Muscle layer of duodenum (tissue), 2 donors: ENCODE results near the gene PDE4B.

ENCODE experiments used
- H3K27ac ChIP-seq: one replicate; pipeline ENCODE4 v1.7.0; 2013; ENCODE audit warnings: mild to moderate bottlenecking, low read length
- H3K27me3 ChIP-seq: one replicate; pipeline ENCODE4 v1.7.0; 2013; ENCODE audit warnings: low read depth, mild to moderate bottlenecking, control low read depth, low read length
- H3K36me3 ChIP-seq, 2 donors: one replicate each; pipeline ENCODE4 v1.7.0; 2013; ENCODE audit warnings: low read length in 2 of 2, control low read depth in 1 of 2, mild to moderate bottlenecking in 1 of 2; ENCODE audit not compliant: insufficient read depth in 2 of 2, control insufficient read depth in 1 of 2
- H3K4me1 ChIP-seq, 2 donors: one replicate each; pipeline ENCODE4 v1.7.0; 2013; ENCODE audit warnings: low read length in 2 of 2, mild to moderate bottlenecking in 2 of 2, control low read depth in 1 of 2, moderate library complexity in 1 of 2; ENCODE audit not compliant: insufficient read depth in 2 of 2, control insufficient read depth in 1 of 2
- H3K4me3 ChIP-seq, 2 donors: one replicate each; pipeline ENCODE4 v1.7.0; 2013; ENCODE audit warnings: low read length in 2 of 2, low read depth in 1 of 2, mild to moderate bottlenecking in 1 of 2
- H3K9me3 ChIP-seq, 2 donors: one replicate each; pipeline ENCODE4 v1.7.0; 2013; ENCODE audit warnings: low read length in 2 of 2, control low read depth in 1 of 2, mild to moderate bottlenecking in 1 of 2; ENCODE audit not compliant: control insufficient read depth in 1 of 2
- donor health status: healthy.

The PDE4B gene

DNA sequence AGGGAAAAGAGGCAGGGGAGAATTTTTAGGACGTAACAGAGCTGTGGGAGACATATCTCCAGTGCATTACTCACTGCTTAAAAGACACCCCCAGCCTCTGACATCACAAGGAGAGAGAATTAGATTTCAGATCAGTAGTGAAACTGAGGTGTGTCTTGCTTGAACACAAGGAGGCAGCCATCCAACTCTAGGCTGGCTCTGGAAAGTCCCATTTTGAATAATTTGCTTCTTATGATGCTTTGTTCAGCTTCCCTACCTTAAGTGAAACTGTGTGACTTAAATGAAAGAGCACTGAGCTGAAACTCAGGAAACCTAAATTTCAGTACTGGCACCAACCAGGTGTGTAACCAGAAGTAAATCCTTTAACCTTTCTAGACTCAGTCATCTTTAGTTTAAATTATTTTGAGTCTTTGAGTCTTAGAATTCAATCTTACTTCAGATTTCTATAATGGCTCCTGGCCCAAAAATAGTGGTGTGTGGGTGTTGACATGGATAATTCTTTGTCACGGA lies 489.7 kb downstream of the PDE4B start:
- no peaks in the 10 kb centered on the region for H3K36me3 ChIP-seq
- no peak overlapping the region for H3K27ac ChIP-seq
- no peak overlapping the region for H3K4me3 ChIP-seq
- H3K27me3 ChIP-seq, result no peaks in the 10 kb centered on the region
- H3K9me3 ChIP-seq, result no peaks in the 10 kb centered on the region
- H3K4me1 ChIP-seq, result peaks cover 0 to 6% of the 10 kb centered on the region in 2 donors

DNA sequence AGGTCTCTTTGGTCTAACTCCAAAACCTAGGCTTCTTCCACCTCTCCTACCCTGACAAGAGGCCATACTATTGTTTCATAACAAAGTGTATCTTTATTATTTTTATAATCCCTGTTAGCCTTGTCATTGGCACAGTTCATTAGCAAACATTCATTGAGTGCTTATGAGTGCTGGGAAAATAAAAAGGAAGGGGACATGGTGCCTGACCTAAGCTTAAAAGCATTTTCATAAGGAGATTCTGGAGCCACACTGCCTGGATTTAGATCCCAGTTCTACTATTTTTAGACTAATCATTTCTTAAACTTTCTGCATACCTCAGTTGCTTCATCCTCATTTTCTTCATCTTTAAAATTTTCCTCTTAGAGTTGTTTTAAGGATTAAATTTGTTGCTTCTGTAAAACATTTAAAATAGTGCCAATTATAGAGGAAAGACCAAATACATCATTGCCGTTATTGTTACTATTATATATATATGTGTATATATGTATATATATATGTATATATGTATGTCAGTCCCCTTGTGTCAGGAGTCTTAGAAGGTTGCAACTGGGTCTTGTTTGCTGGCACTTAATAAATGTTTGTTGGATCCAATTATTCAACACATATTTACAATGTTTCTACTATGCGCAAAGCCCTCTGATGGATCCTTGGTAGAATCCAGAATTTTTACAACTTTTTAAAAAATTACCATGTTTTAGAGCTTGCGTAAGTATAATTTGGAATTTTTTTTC lies 490.4 kb downstream of the PDE4B start:
- Histone ChIP-seq H3K27ac (no peak overlapping the region), H3K27me3 (no peaks in the 10 kb centered on the region), H3K4me1 (peaks cover 0 to 6% of the 10 kb centered on the region in 2 donors)

DNA sequence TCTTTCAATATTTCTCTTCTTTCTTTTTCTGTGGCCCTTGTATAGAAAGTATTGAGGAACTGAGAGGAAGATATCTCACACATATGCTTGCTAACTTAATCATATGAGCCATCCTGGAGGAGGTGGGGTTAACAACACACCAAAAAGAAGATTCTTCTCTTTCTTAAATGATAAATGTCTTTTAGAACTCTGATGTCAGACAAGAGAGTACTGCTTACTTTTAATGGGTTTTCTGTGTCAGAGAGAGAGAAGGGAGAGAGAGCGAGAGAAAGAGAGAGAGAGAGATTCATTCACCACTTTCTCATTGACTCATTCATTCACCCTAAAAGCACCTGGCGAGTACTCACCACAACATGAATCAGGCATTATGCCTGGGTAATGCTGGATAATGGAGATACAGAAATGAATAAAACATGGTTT lies 490.9 kb downstream of the PDE4B start:
- H3K4me1 ChIP-seq, result peaks cover 0 to 6% of the 10 kb centered on the region in 2 donors
- no peak overlapping the region for H3K27ac ChIP-seq

More for the DNA sequence above, 490.4 kb downstream of the PDE4B start:
- Histone ChIP-seq H3K9me3 (no peaks in the 10 kb centered on the region), H3K4me3 (no peak overlapping the region), H3K36me3 (no peaks in the 10 kb centered on the region)

GRCh38 chr1:66284746-66285145 lies 492.1 kb downstream of the PDE4B start:
- Histone ChIP-seq H3K36me3 (no peaks in the 10 kb centered on the region), H3K27ac (no peak overlapping the region), H3K9me3 (no peaks in the 10 kb centered on the region), H3K27me3 (no peaks in the 10 kb centered on the region), H3K4me3 (no peak overlapping the region), H3K4me1 (peaks cover 0 to 6% of the 10 kb centered on the region in 2 donors)

More for the DNA sequence above, 490.9 kb downstream of the PDE4B start:
- Histone ChIP-seq H3K27me3 (no peaks in the 10 kb centered on the region), H3K4me3 (no peak overlapping the region), H3K9me3 (no peaks in the 10 kb centered on the region), H3K36me3 (no peaks in the 10 kb centered on the region)

- Histone ChIP-seq H3K27ac (no peak overlapping the region), H3K4me3 (no peak overlapping the region), H3K27me3 (no peaks in the 10 kb centered on the region), H3K9me3 (no peaks in the 10 kb centered on the region), H3K4me1 (peaks cover 0 to 6% of the 10 kb centered on the region in 2 donors), H3K36me3 (no peaks in the 10 kb centered on the region)
Measured at GRCh38 chr1:66285618-66286270, 493.0 kb downstream of the PDE4B start.

- no peaks in the 10 kb centered on the region for H3K27me3 ChIP-seq
- peaks cover 0 to 6% of the 10 kb centered on the region in 2 donors for H3K4me1 ChIP-seq
Measured at GRCh38 chr1:66286307-66286706, 493.6 kb downstream of the PDE4B start.

GRCh38 chr1:66288048-66288447 lies 495.4 kb downstream of the PDE4B start:
- Histone ChIP-seq H3K27ac (no peak overlapping the region), H3K36me3 (no peaks in the 10 kb centered on the region), H3K4me1 (peaks cover 0 to under 1% of the 10 kb centered on the region in 2 donors), H3K27me3 (no peaks in the 10 kb centered on the region), H3K9me3 (no peaks in the 10 kb centered on the region), H3K4me3 (no peak overlapping the region)

More at GRCh38 chr1:66286307-66286706, 493.6 kb downstream of the PDE4B start:
- Histone ChIP-seq H3K36me3 (no peaks in the 10 kb centered on the region), H3K27ac (no peak overlapping the region), H3K4me3 (no peak overlapping the region), H3K9me3 (no peaks in the 10 kb centered on the region)

DNA sequence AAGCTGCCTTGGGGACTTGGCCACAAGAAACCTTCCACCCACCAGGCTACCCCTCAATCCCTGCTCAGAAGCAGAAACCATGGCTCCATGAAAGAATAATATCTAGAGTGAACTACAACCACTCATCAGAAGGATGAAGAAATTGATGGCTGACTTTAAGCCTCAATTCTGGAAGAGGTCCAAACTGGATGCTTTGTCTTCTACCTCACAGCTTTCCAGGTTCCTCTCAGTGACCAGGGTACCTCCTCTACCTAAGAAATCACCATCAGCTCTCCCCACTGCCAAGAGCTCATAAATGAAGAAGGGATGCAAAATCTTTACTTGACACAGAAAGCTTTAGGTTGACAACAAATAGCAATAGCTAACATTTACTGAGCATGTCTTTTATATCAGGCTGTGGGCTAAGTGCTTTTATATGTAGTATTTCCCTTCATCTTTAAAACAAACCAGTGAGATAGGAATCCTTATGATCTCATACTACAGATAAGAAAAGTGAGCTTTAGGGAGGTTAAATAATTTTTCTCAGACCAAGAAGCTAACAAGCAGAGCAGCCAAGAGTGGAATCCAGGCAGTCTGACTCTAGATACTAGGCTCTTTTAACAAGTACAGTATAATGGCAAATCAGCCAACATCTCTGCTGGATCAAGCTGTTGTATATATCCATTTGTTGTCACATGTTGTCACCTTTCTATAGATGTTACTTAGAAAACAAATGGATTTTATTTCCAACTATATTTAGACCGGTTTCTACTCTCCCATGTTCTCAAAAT lies 498.3 kb downstream of the PDE4B start:
- H3K27me3 ChIP-seq, result no peaks in the 10 kb centered on the region
- H3K9me3 ChIP-seq, result no peaks in the 10 kb centered on the region
- H3K4me1 ChIP-seq, result peaks cover 0 to under 1% of the 10 kb centered on the region in 2 donors
- H3K4me3 ChIP-seq, result no peak overlapping the region
- H3K36me3 ChIP-seq, result no peaks in the 10 kb centered on the region
- no peak overlapping the region for H3K27ac ChIP-seq

DNA sequence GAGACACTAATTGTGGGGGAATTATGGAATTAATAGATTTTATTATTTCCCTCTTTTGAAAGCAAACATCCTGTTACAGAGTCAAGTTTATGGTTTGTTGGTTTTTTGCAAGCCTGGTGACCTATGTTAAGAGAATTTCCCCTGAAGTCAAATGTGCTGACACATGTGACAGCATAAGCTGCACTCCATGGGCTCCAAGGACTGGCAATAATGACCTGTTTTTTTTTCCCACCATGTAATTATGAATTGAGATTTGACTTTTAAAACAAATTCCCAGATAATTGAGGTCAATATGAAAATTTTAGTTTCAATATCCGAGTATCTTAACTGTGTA lies 498.8 kb downstream of the PDE4B start:
- H3K36me3 ChIP-seq, result no peaks in the 10 kb centered on the region
- H3K4me1 ChIP-seq, result peaks cover 0 to 6% of the 10 kb centered on the region in 2 donors
- H3K4me3 ChIP-seq, result no peak overlapping the region
- H3K9me3 ChIP-seq, result no peaks in the 10 kb centered on the region
- no peak overlapping the region for H3K27ac ChIP-seq
- H3K27me3 ChIP-seq, result no peaks in the 10 kb centered on the region

DNA sequence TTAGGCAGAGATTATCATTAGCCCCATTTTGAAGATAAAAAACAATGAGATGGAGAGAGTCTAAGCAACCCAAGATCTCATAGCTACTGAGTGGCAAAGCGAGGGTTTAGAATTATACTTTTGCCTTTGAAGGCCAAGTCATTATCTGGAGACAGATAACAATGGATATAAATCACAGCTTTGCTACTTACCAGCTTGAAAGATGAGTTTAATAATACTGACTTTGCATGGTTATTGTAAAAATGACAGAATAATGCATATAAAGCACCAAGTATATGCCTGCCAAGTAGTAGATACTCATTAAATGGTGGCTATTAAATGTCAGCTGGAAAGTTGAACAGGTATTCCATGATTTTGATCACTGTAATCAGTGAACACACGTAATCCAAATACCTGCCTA lies 499.6 kb downstream of the PDE4B start:
- Histone ChIP-seq H3K36me3 (no peaks in the 10 kb centered on the region), H3K9me3 (no peaks in the 10 kb centered on the region), H3K27me3 (no peaks in the 10 kb centered on the region), H3K4me3 (no peak overlapping the region), H3K27ac (no peak overlapping the region), H3K4me1 (peaks cover 0 to 6% of the 10 kb centered on the region in 2 donors)

DNA sequence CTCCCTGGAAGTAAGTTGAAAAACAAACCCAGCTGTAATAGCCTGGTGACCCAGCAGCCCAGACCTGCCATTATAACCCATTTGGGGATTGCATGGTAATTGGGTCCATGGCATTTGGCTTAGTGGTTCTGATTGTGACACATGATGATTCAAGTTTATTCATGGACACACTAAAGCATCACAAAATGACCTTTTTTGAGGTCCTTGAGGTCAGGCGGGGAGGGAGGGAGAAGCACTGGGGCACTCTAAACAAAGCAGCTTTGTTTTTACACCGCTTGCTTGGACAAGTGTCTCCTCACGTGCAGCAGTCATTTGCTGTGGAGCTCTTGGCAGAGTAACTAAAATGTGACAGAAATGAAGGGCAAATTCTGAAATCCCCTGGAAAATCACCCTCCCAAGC lies 500.2 kb downstream of the PDE4B start:
- Histone ChIP-seq H3K4me3 (no peak overlapping the region), H3K9me3 (no peaks in the 10 kb centered on the region), H3K4me1 (peaks cover 0 to 6% of the 10 kb centered on the region in 2 donors), H3K36me3 (no peaks in the 10 kb centered on the region), H3K27me3 (no peaks in the 10 kb centered on the region), H3K27ac (no peak overlapping the region)
